ENCODE results near the gene IDUA.
"Not testable (repeated sequence)": the region's sequence is repeated elsewhere in the genome, so short reads cannot be mapped to it uniquely, and the experiment has no call there.

Gene IDUA
- 17.2 to 28.4 (median 20.2) reads per million in 4 experiments for total RNA-seq

GRCh38 chr4:986879-987623 lies at the start of gene IDUA:
TSS of gene IDUA (plus strand) at chr4:987044. CDS start at chr4:987085, 41 bp downstream.
- peak; percentile 82 for DNase-seq

DNA sequence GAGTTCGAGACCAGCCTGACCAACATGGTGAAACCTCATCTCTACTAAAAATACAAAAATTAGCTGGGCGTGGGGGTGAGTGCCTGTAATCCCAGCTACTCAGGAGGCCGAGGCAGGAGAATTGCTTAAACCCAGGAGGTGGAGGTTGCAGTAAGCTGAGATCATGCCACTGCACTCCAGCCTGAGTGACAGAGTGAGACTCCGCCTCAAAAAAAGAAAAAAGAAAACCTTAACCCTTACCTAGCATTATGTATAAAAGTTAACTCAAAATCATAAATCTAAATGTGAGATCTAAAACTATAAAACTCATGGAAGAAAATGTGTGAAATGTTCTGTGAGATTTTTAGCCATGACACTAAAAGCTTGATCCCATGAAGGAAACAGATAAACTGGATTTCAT lies 47.3 kb upstream of the IDUA start:
- not testable (repeated sequence) for DNase-seq

GRCh38 chr4:945274-946102 lies 41.4 kb upstream of the IDUA start:
- DNase-seq, result no peak

GRCh38 chr4:946103-946450 lies 40.8 kb upstream of the IDUA start:
- no peak for DNase-seq

- DNase-seq, result no peak
Observed at GRCh38 chr4:946517-947471, 40.0 kb upstream of the IDUA start.

DNA sequence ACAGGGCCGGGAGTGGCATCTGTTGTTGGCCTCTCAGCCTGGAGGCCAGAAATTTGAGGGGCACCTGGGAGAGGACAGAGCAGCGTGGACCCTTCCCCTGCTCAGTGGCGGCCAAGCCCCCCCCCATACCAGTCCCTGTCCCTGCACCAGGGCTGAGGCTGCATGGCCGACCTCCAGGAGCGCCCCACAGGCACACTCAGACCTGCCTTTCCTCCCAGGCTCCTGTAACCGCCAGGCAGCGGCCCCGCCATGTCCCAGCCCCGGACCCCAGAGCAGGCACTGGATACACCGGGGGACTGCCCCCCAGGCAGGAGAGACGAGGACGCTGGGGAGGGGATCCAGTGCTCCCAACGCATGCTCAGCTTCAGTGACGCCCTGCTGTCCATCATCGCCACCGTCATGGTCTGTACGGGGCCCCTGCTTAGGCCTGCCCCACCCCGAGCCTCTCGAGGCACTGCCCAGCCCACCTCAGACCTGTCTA lies 39.3 kb upstream of the IDUA start:
- DNase-seq, result no peak

DNA sequence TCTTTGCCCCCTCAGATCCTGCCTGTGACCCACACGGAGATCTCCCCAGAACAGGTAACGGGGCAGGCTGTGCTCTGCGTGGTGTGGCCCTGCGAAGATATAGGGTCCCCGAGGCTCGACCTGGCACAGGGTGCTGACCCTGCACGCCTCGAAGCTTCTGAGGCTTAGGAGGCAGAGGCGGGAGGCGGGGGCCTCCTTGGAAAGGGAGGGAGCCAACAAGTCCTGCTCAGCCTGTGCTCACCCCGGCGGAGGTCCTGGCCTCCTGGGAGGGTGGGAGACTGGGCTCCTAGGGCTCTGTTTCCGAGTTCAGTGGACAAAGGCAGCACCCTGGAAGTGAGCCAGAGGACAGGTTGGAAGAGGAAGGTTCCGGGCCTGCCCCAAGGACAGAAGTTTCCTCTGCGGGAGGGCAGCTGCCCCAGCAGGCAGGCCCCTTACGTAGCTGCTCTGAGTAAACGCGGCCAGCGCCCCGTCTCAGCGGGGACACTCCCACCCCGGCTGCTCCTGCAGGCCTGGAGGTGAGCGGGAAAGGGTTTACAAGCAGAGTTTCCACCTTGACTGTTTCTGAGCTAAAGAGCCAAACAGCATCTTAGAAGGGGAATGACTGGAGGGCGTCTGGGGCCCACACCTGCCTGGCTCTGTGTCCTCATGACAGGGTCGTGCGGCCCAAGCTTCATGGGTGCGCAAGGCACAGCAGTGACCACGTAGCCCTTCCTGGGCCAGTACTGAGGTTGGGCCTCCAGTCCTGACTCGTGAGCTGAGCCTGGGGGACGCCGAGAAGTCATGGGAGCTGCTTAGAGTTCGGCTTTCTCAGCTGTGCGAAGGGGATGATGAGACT lies 38.5 kb upstream of the IDUA start:
- no peak for DNase-seq

DNA sequence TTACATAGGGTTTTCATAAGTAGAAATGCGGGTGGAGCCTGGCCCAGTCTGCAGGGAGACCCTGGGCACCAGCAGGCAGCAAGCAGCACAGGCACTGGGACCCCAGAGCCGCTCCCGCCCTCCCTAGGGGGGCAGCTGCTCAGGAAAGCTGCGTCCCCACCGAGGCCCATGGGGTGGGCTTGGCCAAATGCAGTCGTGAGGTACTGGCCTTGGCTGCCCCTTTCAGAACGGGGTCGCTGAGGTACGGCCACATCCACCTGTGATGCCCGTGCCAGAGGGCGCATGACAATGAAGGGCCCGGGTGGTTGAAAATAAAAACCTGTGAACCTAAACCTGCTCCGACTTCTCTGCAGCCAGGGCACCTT lies 37.9 kb upstream of the IDUA start:
- DNase-seq, result no peak

DNA sequence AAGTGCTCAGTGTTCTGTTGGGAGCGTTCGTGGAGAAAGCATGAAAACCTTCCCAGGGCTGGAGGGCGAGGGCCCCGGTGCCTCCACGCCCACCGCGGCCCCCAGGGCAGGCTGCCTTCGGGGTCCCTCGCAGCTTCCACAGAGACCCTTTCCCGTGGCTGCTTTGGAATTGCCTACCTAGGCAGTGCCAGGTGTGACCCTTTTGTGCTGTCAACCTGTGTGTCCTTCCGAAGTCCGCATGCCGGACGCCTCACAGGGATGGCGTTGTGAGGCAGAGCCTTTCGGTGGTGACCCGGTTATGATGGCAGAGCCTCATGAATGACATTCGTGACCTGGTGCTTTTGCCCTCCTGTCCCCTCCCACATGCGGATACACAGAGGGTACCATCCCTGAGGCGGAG lies 37.2 kb upstream of the IDUA start:
- DNase-seq, result no peak

GRCh38 chr4:950136-951020 lies 36.5 kb upstream of the IDUA start:
- no peak for DNase-seq

- DNase-seq, result no peak
Observed at GRCh38 chr4:951186-951585, 35.7 kb upstream of the IDUA start.

DNA sequence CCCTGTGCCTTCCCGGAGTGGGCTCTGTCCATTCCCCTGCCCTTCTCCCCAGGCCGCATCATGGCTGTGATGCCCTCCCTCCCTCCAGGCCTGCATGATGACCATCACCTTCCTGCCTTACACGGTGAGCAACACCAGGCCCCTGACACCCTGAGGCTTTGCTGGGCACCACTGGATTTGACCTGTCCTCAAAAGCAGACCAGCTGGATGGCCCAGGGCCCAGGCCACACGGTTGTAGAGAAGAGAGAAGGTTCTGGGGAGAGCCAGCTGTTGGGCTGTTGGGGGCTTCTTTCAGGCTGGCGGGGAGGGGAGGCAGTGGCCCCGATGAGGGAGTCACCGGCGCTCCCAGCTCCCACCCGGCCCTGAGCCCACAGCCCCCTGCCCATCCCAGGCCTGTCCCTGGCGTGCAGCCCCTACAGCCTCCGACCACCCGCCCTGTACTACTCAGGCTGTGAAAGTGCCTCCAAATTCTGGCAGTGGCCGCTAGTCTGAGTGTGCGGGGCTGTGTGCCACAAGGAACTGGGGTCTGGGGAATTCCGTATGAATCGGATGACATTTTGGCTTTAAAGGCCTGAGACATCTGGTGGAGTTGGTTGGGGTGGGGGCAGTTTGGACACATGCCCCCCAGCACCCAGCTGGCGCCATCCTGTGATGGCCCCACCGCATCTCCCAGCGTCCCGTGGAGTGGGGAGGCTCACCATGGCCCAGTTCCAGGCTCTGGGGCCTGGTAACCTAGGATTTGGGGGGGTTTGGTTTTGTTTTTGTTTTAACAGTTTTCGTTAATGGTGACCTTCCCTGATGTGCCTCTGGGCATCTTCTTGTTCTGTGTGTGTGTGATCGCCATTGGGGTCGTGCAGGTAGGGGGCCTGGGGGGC lies 35.0 kb upstream of the IDUA start:
- DNase-seq, result no peak

- DNase-seq, result no peak
Observed at GRCh38 chr4:952881-953573, 33.8 kb upstream of the IDUA start.

DNA sequence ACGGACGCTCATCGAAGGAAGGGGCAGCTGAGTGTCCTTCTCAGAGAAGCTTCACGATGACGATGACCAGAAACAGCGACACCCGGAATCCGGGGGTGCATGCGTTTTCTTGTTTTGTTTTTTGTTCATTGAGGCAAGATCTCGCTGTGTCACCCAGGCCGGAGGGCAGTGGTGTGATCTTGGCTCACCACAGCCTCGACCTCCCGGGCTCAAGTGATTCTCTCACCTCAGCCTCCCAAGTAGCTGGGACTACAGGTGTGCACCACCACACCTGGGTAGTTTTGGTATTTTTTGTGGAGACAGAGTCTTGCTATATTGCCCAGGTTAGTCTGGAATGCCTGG lies 33.3 kb upstream of the IDUA start:
- no peak for DNase-seq

DNA sequence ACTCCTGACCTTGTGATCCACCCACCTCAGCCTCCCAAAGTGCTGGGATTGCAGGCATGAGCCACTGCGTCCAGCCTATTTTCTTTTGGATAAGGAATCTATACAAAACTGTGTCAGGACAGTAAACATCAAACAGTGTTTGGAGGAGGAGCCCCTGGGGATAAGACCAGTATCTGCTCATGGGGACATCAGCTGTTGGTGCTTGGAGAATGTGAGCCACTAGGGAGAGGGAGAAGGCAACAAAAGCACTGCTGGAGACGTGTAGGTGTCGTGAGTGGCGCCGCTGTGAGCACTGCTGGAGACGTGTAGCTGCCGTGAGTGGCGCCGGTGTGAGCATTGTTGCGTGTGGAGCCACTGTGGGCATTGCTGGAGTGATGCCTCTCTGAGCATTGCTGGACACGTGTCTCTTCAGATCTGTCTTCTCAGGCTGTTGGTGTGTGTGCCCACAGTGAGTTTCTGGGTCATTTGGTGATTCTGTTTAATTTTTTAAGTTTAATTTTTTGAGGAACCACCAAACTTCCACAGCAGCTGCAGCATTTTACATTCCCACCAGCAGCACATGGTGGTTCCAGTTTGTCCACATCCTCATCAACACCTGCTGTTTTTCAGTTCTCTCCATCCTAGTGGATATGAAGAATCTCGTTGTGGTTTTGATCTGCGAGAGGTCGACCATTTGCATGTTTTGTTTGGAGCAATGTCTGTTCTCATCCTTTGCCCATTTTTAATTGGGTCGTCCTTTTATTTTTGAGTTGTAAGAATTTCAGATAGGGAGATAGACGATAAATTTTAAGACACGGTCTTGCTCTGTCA lies 32.4 kb upstream of the IDUA start:
- DNase-seq, result no peak

- no peak for DNase-seq
Observed at GRCh38 chr4:955161-955921, 31.5 kb upstream of the IDUA start.

DNA sequence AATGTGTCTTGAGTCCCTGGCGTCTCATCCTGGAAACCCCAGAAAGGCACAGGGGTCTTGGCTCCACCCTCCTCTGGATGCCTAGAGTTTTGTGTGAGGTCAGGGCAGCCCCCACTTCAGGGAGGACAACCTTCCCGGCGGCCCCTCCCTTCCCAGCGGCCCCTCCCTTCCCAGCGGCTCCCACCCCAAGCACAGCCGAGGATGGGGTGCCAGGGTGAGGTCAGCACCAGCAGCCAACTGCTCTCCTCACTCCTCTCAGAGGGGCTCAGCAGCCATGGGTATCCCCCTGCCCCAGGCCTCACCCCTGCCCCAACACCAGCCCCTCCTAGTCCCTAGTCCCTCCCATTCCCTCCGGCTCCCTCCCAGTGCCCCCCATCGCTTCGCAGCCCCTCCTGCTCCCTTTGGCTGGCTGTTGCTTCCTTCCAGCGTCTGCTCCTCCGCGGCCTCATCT lies 30.9 kb upstream of the IDUA start:
- DNase-seq, result no peak
